Activated CD4-positive, alpha-beta T cell treated with anti-CD3 and anti-CD28 coated beads, Interleukin-2, amount 10 ng/mL, durations not matched to agents 7 days and 5 days (primary cell): ENCODE measurements around the gene BROX. TPM values are rescaled to one million over a fixed set of nuclear protein-coding genes. Genes with fewer than 3 reads are reported as not detected.
"Not testable (repeated sequence)": the region's sequence is repeated elsewhere in the genome, so short reads cannot be mapped to it uniquely, and the experiment has no call there.

Experiments
- CTCF ChIA-PET: fragments of 350-600 bp; sonication (Branson Sonifier 250); formaldehyde crosslinking; loops from one replicate; lab custom pipeline; 2021; ENCODE audit warnings: antibody characterized with exemption; lab: Charles Lee
- POLR2A ChIA-PET: fragments of 350-600 bp; sonication (Branson Sonifier 250); formaldehyde crosslinking; loops from one replicate; lab custom pipeline; 2021; ENCODE audit warnings: antibody characterized with exemption; lab: Charles Lee
- DNase-seq: peaks from one replicate; pipeline ENCODE4 v3.0.0-alpha.2; 2020
- H3K27ac Mint-ChIP-seq: one replicate; pipeline ENCODE4 v1.8.0; 2021; ENCODE audit warnings: mild to moderate bottlenecking, moderate library complexity, mixed read lengths
- H3K27me3 Mint-ChIP-seq: one replicate; pipeline ENCODE4 v1.8.0; 2021; ENCODE audit warnings: mixed read lengths
- H3K36me3 Mint-ChIP-seq: one replicate; pipeline ENCODE4 v1.8.0; 2021; ENCODE audit warnings: low read depth, mixed read lengths
- H3K4me1 Mint-ChIP-seq: one replicate; pipeline ENCODE4 v1.8.0; 2021; ENCODE audit warnings: mixed read lengths
- H3K4me3 Mint-ChIP-seq: one replicate; pipeline ENCODE4 v1.8.0; 2021; ENCODE audit warnings: mild to moderate bottlenecking, moderate library complexity, mixed read lengths
- H3K9me3 Mint-ChIP-seq: one replicate; pipeline ENCODE4 v1.8.0; 2021; ENCODE audit warnings: mixed read lengths
- total RNA-seq, 2 experiments: library from RNA; stranded (reverse); gene quantifications; one replicate each; pipeline ENCODE4 v1.2.3, GENCODE V29; 2021

The BROX gene, protein sequence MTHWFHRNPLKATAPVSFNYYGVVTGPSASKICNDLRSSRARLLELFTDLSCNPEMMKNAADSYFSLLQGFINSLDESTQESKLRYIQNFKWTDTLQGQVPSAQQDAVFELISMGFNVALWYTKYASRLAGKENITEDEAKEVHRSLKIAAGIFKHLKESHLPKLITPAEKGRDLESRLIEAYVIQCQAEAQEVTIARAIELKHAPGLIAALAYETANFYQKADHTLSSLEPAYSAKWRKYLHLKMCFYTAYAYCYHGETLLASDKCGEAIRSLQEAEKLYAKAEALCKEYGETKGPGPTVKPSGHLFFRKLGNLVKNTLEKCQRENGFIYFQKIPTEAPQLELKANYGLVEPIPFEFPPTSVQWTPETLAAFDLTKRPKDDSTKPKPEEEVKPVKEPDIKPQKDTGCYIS
- total RNA-seq = 10 to 100 TPM; 55.5 to 64.1 TPM

DNA sequence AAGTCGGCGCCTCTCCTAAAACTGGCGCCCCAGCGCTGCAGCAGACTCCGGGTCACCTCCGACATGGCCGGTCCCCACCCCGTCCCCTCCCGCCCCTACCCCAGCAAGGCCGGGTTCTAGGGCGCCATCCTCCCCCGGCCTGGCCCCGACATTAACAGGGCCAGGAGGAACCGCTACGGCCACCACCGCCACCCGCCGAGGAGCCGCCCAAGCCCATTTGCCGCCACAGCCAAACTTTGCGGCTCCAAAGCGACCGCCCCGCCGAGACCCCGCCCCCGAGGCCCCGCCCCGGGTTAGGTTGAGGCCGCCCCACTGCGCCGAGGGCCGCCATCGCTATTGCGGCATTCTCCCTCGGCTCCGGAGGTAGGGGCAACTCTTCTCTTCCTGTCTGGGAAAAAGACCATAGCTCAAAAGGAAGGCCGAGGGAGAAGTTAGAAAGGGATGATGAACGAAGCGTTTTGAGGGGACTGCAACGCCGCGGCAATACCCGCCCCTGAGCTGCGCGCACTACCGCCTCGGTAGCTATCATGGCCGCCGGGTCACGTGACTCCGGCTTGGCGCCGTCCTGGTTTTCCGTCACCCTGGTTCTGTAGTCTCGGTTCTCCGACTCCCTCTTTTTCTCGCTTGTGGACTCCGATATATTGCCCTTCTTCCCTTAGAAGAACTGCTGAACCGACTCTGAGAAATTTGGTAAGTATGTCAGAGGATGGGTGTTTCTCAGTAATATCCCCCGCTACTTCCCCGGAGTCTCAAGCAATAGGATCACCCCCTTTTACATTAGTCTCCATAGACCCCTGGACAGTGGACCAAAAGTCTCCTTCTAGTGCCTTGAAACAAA, at the start of gene BROX, which contains the start of gene AIDA:
TSS of gene BROX (plus strand) at position 312 of the 838 bp plus-strand sequence. CDS start 3,136 bp downstream, outside the sequence.
TSS of gene AIDA (minus strand) at position 239 of the 838 bp plus-strand sequence. CDS start at position 65, 174 bp downstream.
- ChIA-PET CTCF (interaction anchor here (0.6 to 1.5 kb wide), 5 partner anchors 15 to 1064 kb away, joined by 3 to 6 read pairs (median 4); no protein-coding TSS in a partner anchor), POLR2A (interaction anchor here (0.6 kb wide), 1 partner anchor 58 kb away, joined by 3 read pairs; no protein-coding TSS in a partner anchor)
- H3K27me3 Mint-ChIP-seq = no peaks in the 10 kb centered on the region
- peak; percentile 94 for DNase-seq
- peaks cover 67% of the 10 kb centered on the region for H3K36me3 Mint-ChIP-seq
- H3K27ac Mint-ChIP-seq = peak within 1 kb of the TSS; percentile 99
- H3K4me3 Mint-ChIP-seq = peak within 1 kb of the TSS; percentile 100
- peaks cover 49% of the 10 kb centered on the region for H3K4me1 Mint-ChIP-seq
- H3K9me3 Mint-ChIP-seq = no peaks in the 10 kb centered on the region

DNA sequence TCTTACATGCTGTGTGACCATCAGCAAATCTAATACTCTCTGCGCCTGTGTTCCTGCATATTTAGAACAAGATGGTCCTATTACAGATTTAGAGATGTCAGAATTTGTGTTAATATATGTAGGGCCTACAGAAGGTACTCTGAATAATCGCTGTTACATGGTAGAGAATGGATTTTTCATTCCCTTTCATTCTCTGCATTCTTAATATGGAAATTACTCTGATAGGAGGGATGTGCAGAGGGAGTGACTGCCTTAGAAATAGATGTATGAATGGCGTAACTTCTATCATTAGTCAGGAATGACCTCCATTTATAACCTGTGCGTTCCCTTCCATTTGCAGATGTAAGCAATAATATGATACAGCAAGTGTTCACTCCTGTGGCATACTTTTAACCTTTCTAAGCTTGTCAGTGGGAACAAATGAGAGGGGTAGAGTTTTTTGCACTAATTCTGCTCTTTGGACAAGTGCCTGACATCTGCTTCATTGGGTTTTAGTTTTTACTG, 48.9 kb upstream of the BROX start:
- ChIA-PET CTCF (no interaction called here), POLR2A (no interaction called here)
- H3K36me3 Mint-ChIP-seq = peaks cover 70% of the 10 kb centered on the region

DNA sequence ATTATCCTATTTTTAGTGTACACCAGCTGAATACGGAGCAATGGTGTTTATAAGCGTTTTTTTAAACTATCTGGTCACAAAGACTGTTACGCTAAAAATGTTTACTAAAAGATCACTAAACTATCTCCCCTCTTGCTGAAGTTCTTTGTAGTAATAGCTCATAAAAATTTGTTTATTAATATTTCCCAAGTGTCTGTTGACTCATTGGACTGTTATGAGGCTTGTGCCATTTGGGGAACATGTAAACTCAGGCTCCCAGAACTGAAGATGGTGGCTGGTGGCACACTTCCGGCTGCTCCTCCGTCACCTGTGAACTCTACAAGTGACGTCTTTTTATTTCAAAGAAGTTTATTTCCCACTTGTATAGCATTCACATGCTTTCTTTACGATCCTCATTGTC, 46.4 kb upstream of the BROX start:
- ChIA-PET POLR2A (no interaction called here), CTCF (no interaction called here)
- H3K36me3 Mint-ChIP-seq = peaks cover 65% of the 10 kb centered on the region
- H3K9me3 Mint-ChIP-seq = no peaks in the 10 kb centered on the region
- no peak for DNase-seq
- H3K4me1 Mint-ChIP-seq = peaks cover 26% of the 10 kb centered on the region
- H3K4me3 Mint-ChIP-seq = no peak overlapping the region
- no peak overlapping the region for H3K27ac Mint-ChIP-seq
- no peaks in the 10 kb centered on the region for H3K27me3 Mint-ChIP-seq

More for the DNA sequence above, 48.9 kb upstream of the BROX start:
- H3K9me3 Mint-ChIP-seq = no peaks in the 10 kb centered on the region
- no peak overlapping the region for H3K4me3 Mint-ChIP-seq
- peak overlapping the region; percentile 5 for H3K27ac Mint-ChIP-seq
- DNase-seq = no peak
- peaks cover 15% of the 10 kb centered on the region for H3K4me1 Mint-ChIP-seq
- no peaks in the 10 kb centered on the region for H3K27me3 Mint-ChIP-seq

DNA sequence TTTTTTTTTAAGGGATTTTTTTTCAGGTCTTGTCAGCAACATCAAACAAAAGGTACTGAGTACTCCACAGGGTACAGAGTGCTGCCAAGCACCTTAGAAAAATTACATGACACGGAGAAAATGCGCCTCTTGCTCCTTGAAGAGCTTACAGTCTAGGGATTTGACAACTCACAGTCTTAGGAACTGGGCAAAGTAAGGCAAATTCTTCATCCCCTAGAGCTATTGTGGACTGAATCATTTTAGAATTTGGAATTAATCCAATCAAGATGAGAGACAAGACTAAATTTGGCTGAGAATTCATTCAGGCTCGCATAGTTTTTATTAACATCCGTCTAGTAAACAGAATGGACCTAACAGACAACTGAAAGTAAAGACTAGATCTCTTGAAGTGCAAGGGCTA, 44.2 kb upstream of the BROX start:
- CTCF ChIA-PET, POLR2A ChIA-PET: not testable (repeated sequence)
- H3K36me3 Mint-ChIP-seq = peaks cover 67% of the 10 kb centered on the region

DNA sequence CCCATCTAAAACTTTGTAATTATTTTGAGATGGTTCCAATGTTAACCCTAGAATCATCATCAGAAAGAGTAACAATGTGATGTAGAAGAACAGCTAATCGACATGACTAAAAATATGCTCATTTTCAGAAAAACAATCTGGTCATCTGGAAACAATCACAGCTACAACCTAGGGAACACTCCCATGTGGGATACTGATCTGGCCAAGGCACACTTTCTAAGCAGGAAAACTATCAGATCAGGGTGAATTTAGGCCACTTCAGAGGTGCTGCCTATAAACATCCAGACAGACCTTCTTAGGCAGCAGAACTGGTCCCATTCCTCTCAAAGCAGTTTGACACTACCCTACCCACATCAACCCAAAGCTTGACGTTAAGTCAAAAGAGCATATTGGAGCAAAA, 43.3 kb upstream of the BROX start:
- POLR2A ChIA-PET, H3K27ac Mint-ChIP-seq, H3K27me3 Mint-ChIP-seq, H3K4me3 Mint-ChIP-seq, H3K9me3 Mint-ChIP-seq, DNase-seq, CTCF ChIA-PET: not testable (repeated sequence)
- Mint-ChIP-seq H3K4me1 (peaks cover 20% of the 10 kb centered on the region), H3K36me3 (peaks cover 67% of the 10 kb centered on the region)

More for the DNA sequence above, 44.2 kb upstream of the BROX start:
- not testable (repeated sequence) for H3K4me3 Mint-ChIP-seq, H3K27ac Mint-ChIP-seq, H3K9me3 Mint-ChIP-seq, DNase-seq, H3K27me3 Mint-ChIP-seq
- peaks cover 20% of the 10 kb centered on the region for H3K4me1 Mint-ChIP-seq

DNA sequence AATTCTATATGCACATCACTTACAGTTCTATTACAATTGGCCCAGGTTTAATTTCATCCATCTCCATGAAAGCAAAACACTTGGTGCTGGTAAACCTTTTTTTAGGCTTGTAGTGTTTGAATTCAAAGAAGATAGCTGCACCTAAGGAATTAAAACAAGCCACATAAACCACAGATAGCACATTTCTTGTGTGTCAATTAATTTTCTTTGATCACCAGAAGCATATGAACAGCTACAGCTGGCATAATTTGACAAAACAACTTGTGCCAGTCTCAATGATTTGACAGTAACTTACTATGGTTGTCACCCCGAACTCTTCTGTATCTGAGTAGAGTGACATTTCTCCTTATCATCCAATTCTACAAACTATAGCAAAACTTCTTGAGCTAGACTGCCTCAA, 42.3 kb upstream of the BROX start:
- Mint-ChIP-seq H3K36me3 (peaks cover 70% of the 10 kb centered on the region), H3K4me1 (peaks cover 20% of the 10 kb centered on the region), H3K9me3 (no peaks in the 10 kb centered on the region), H3K4me3 (no peak overlapping the region), H3K27ac (peak overlapping the region; percentile 73), H3K27me3 (no peaks in the 10 kb centered on the region)
- ChIA-PET POLR2A (no interaction called here), CTCF (no interaction called here)
- no peak for DNase-seq

DNA sequence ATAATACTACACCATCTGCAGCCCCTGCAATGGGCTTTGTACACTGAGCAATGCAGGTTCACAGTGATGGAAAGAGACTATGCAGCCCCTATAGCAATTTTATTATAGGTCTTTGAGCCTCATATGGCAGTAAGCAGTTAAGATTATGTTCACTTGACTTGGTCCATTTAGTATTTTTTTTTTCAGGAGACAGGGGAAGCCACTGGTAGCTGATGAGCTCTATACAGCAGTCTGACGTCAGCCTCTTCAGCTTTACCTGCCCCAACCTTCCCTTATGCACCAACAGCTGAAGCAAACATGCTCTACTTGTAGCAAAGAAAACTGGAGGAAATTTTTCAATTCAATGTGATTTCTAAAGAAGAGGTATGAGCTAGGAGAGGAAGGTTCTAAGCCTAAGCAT, 32.3 kb upstream of the BROX start:
- ChIA-PET POLR2A (no interaction called here), CTCF (no interaction called here)
- peaks cover 22% of the 10 kb centered on the region for H3K36me3 Mint-ChIP-seq
- no peaks in the 10 kb centered on the region for H3K27me3 Mint-ChIP-seq
- no peaks in the 10 kb centered on the region for H3K9me3 Mint-ChIP-seq
- no peaks in the 10 kb centered on the region for H3K4me1 Mint-ChIP-seq
- H3K4me3 Mint-ChIP-seq = no peak overlapping the region
- H3K27ac Mint-ChIP-seq = no peak overlapping the region
- no peak for DNase-seq

DNA sequence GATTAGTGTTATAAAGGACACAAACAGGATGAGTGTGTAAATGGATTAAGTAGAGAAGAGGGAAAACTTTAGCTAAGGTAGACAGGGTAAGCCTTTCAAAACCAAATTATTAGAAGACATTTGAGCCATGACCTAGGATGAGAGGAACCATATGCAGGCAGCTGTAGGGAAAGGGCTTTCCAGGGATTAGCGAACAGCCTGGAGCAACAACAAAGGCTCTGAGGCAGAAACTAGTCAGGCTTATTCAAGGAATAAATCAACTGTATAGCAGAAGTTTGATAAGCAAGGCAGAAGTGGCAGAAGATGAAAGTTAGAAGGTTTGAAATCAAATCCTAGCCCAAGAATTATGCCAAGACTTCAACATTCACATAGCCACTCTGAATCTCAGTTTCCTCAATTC, 21.3 kb upstream of the BROX start:
- ChIA-PET POLR2A (no interaction called here), CTCF (no interaction called here)
- H3K27me3 Mint-ChIP-seq = no peaks in the 10 kb centered on the region
- H3K4me3 Mint-ChIP-seq = no peak overlapping the region
- no peaks in the 10 kb centered on the region for H3K9me3 Mint-ChIP-seq
- no peak for DNase-seq
- H3K27ac Mint-ChIP-seq = no peak overlapping the region
- H3K36me3 Mint-ChIP-seq = peaks cover 19% of the 10 kb centered on the region
- peaks cover 3% of the 10 kb centered on the region for H3K4me1 Mint-ChIP-seq

DNA sequence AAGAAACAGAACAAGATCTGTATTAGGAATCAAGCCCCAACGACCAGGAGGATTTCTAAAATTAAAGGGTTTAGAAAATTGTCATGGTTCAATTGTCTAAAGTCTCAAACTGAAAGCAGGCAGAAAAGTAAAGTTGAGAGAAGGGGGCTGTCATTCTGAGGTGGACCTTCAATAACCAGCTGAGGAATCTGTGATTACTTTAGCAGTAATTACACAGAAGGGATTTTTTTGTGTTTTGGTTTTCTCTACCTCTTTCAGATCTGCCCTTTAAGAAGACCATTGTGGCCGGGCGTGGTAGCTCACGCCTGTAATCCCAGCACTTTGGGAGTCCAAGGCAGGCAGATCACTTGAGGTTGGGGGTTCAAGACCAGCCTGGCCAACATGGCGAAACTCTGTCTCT, 17.4 kb upstream of the BROX start:
- Mint-ChIP-seq H3K27me3 (no peaks in the 10 kb centered on the region), H3K36me3 (peaks cover 18% of the 10 kb centered on the region), H3K9me3 (no peaks in the 10 kb centered on the region), H3K4me1 (peaks cover 11% of the 10 kb centered on the region), H3K27ac (no peak overlapping the region), H3K4me3 (no peak overlapping the region)
- POLR2A ChIA-PET = interaction anchor here (0.7 kb wide), 1 partner anchor 181 kb away, joined by 3 read pairs; no protein-coding TSS in a partner anchor
- DNase-seq = no peak
- CTCF ChIA-PET = interaction anchor here (2.4 kb wide), 1 partner anchor 10 kb away, joined by 5 read pairs; no protein-coding TSS in a partner anchor

DNA sequence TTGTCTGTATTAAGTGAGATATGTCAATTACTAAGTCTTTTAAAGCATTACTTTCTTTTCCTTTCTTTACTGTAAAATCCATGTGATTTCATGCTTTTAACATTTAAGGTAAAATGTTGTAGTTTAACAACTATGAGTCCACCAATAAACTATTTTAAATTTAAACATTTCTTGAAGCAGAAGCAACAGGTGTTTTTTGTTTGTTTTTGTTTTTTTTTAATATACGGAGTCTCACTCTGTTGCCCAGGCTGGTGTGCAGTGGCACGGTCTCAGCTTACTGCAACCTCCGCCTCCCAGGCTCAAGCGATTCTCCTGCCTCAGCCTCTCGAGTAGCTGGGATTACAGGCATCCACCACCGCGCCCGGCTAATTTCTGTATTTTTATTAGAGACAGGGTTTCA, 15.6 kb upstream of the BROX start:
- CTCF ChIA-PET = interaction anchor here (1.3 kb wide), 1 partner anchor 16 kb away, joined by 6 read pairs; the partner anchor contains the start of genes AIDA and BROX
- Mint-ChIP-seq H3K4me1 (peaks cover 11% of the 10 kb centered on the region), H3K4me3 (no peak overlapping the region), H3K27me3 (no peaks in the 10 kb centered on the region), H3K36me3 (peaks cover 23% of the 10 kb centered on the region), H3K27ac (no peak overlapping the region), H3K9me3 (no peaks in the 10 kb centered on the region)
- DNase-seq = no peak
- POLR2A ChIA-PET = no interaction called here

DNA sequence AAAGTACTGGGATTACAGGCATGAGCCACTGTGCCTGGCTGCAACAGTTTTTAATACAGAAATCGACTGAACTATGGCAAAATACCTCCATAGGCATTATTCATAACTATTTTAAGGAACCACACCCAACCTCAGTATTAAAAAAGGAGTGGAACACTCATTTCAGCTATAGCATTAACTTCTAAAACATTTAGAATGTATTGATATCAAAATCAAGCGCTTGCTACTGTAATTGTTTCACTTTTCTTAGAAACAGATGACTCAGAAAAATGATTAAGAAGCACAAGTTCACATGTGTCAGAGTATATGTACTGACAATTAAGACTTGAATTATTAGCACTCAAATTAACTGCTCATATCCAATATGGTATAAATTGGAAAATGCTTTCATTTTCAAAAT, 15.2 kb upstream of the BROX start:
- CTCF ChIA-PET = interaction anchor here (1.3 kb wide), 1 partner anchor 15 kb away, joined by 6 read pairs; the partner anchor contains the start of genes AIDA and BROX
- DNase-seq = no peak
- peaks cover 11% of the 10 kb centered on the region for H3K4me1 Mint-ChIP-seq
- H3K27ac Mint-ChIP-seq = no peak overlapping the region
- POLR2A ChIA-PET = no interaction called here
- H3K9me3 Mint-ChIP-seq = no peaks in the 10 kb centered on the region
- no peaks in the 10 kb centered on the region for H3K27me3 Mint-ChIP-seq
- no peak overlapping the region for H3K4me3 Mint-ChIP-seq
- peaks cover 25% of the 10 kb centered on the region for H3K36me3 Mint-ChIP-seq

DNA sequence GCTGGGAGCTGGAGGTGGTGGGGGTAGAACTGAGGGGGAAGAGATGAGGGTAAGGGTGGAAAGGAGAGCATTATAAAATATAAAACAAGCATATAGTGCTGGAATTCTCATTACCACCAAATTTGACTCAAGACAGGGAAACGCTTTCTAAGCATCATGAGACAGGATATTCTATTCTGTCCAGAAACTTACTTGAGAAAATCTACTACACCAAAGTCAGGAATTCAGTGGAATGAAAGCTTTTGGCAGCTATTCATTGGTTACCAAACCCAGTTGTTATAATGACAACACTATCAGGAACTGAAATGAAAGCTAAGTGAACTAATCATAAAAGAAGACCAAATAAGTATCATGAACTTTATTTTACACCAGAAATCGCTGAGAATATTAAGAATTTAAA, 14.5 kb upstream of the BROX start:
- peaks cover 26% of the 10 kb centered on the region for H3K36me3 Mint-ChIP-seq
- no peak overlapping the region for H3K27ac Mint-ChIP-seq
- no peaks in the 10 kb centered on the region for H3K27me3 Mint-ChIP-seq
- H3K4me3 Mint-ChIP-seq = no peak overlapping the region
- DNase-seq = no peak
- CTCF ChIA-PET = interaction anchor here (1.3 kb wide), 1 partner anchor 15 kb away, joined by 6 read pairs; the partner anchor contains the start of genes AIDA and BROX
- H3K9me3 Mint-ChIP-seq = no peaks in the 10 kb centered on the region
- POLR2A ChIA-PET = no interaction called here
- peaks cover 13% of the 10 kb centered on the region for H3K4me1 Mint-ChIP-seq
